Measurements from ENCODE around the gene MRGPRF.
"Not testable (repeated sequence)": the region's sequence is repeated elsewhere in the genome, so short reads cannot be mapped to it uniquely, and the experiment has no call there.

The MRGPRF gene

GRCh38 chr11:69001243-69002081 is 11.6 kb downstream of the MRGPRF start:
- TF ChIP-seq CTCF (conservative IDR thresholded peaks at IDR 0.05; ENCODE audit: low read depth, low read length) = no peak
- H3K4me3 ChIP-seq (ENCODE audit: low read depth, low read length) = no peak overlapping the region
- no peak for DNase-seq (ENCODE audit: low read depth)

GRCh38 chr11:69000831-69001242 is 12.2 kb downstream of the MRGPRF start:
- H3K4me3 ChIP-seq (ENCODE audit: low read depth, low read length) = no peak overlapping the region
- DNase-seq (ENCODE audit: low read depth) = peak; percentile 74
- peak; percentile 74 for TF ChIP-seq CTCF (conservative IDR thresholded peaks at IDR 0.05; ENCODE audit: low read depth, low read length)

- no peak for TF ChIP-seq CTCF (conservative IDR thresholded peaks at IDR 0.05; ENCODE audit: low read depth, low read length)
- DNase-seq (ENCODE audit: low read depth) = no peak
- no peak overlapping the region for H3K4me3 ChIP-seq (ENCODE audit: low read depth, low read length)
These were observed 12.7 kb downstream of the MRGPRF start for GRCh38 chr11:69000391-69000790.

- DNase-seq (ENCODE audit: low read depth); H3K4me3 ChIP-seq (ENCODE audit: low read depth, low read length): not testable (repeated sequence)
These were observed 13.2 kb downstream of the MRGPRF start for GRCh38 chr11:68999748-69000355.

GRCh38 chr11:68999093-68999747 is 13.8 kb downstream of the MRGPRF start:
- no peak for TF ChIP-seq CTCF (conservative IDR thresholded peaks at IDR 0.05; ENCODE audit: low read depth, low read length)
- H3K4me3 ChIP-seq (ENCODE audit: low read depth, low read length) = no peak overlapping the region
- no peak for DNase-seq (ENCODE audit: low read depth)

- DNase-seq (ENCODE audit: low read depth) = peak; percentile 39
- no peak for TF ChIP-seq CTCF (conservative IDR thresholded peaks at IDR 0.05; ENCODE audit: low read depth, low read length)
- H3K4me3 ChIP-seq (ENCODE audit: low read depth, low read length) = no peak overlapping the region
These were observed 14.6 kb downstream of the MRGPRF start for GRCh38 chr11:68998390-68998911.

DNA sequence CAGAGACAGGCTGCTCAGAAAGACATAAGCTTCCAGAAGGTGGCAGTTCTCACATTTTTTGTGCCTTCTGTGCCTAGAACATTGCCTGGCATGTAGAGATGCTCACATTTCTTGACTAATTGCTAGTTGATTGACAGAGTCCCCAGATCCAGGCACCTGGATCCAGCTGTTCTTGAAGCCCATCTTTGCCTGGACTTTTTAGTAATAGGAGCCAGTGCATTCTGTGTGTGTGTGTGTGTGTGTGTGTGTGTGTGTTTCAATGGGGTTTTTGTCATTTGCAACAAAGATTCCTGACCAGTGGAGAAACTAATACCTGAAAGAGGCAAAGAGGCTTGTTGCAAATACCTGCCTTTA is 15.1 kb downstream of the MRGPRF start:
- TF ChIP-seq CTCF (conservative IDR thresholded peaks at IDR 0.05; ENCODE audit: low read depth, low read length) = no peak
- H3K4me3 ChIP-seq (ENCODE audit: low read depth, low read length) = no peak overlapping the region
- no peak for DNase-seq (ENCODE audit: low read depth)

All from choroid plexus epithelial cell (primary cell).